Panc1 (cell line): ENCODE measurements around the gene RNF213. TPM values are rescaled to one million over a fixed set of nuclear protein-coding genes. Genes with fewer than 3 reads are reported as not detected.
"Not testable (repeated sequence)": the region's sequence is repeated elsewhere in the genome, so short reads cannot be mapped to it uniquely, and the experiment has no call there.

Experiments
- ATAC-seq: fragments of 200-7000 bp; cut with Tn5 transposase; 2 replicates; pipeline ENCODE4 v1.9.1; 2020; ENCODE audit warnings: mild to moderate bottlenecking, moderate library complexity
- BruUV-seq: library from RNA; stranded (reverse); fragments of 400-500 nt; replicated peaks from 2 replicates; lab custom pipeline; 2021; lab: Mats Ljungman, UMichigan
- CTCF ChIA-PET: fragments of 300-600 bp; sonication (Branson Sonifier 250); formaldehyde crosslinking; loops from one replicate; lab custom pipeline; 2022; ENCODE audit warnings: antibody characterized with exemption; lab: Charles Lee
- POLR2A ChIA-PET: fragments of 300-600 bp; sonication (Branson Sonifier 250); formaldehyde crosslinking; loops from one replicate; lab custom pipeline; 2022; ENCODE audit warnings: antibody characterized with exemption; lab: Charles Lee
- DNase-seq: peaks from one replicate; pipeline ENCODE4 v3.0.0-alpha.2; 2010; ENCODE audit warnings: low read depth, low spot score
- H3K27ac ChIP-seq: 2 replicates; pipeline ENCODE4 v1.5.1; 2011; ENCODE audit warnings: mild to moderate bottlenecking, low read length, inconsistent platforms
- H3K27me3 ChIP-seq: fragments of 200-500 bp; sonication (Bioruptor generic); 2 replicates; pipeline ENCODE4 v1.6.0; 2014; ENCODE audit warnings: low read length, inconsistent platforms; ENCODE audit not compliant: control insufficient read depth, insufficient read depth
- H3K36me3 ChIP-seq: fragments of 200-500 bp; sonication (Bioruptor generic); 2 replicates; pipeline ENCODE4 v1.5.1; 2014; ENCODE audit warnings: inconsistent platforms, mild to moderate bottlenecking, low read length, moderate library complexity; ENCODE audit not compliant: control insufficient read depth, insufficient read depth
- H3K4me1 ChIP-seq: 2 replicates; pipeline ENCODE4 v1.5.1; 2011; ENCODE audit warnings: inconsistent platforms, mild to moderate bottlenecking, low read length, moderate library complexity; ENCODE audit not compliant: control insufficient read depth, insufficient read depth
- H3K4me3 ChIP-seq, 2 experiments: 2 replicates each; pipeline ENCODE4 v1.5.1; 2011 to 2012; ENCODE audit warnings: low read depth in 2 of 2, low read length in 2 of 2, mild to moderate bottlenecking in 2 of 2, inconsistent platforms in 1 of 2, moderate library complexity in 1 of 2
- H3K9me3 ChIP-seq: fragments of 200-500 bp; sonication (Bioruptor generic); 2 replicates; pipeline ENCODE4 v1.5.1; 2014; ENCODE audit warnings: low read depth, mild to moderate bottlenecking, inconsistent platforms, low read length, moderate library complexity; ENCODE audit not compliant: control insufficient read depth, insufficient read depth
- CTCF ChIP-seq: fragments of 450-650 bp; IDR thresholded peaks from 2 replicates; pipeline ENCODE4 v1.5.1; 2017; ENCODE audit warnings: mild to moderate bottlenecking
- POLR2AphosphoS5 ChIP-seq: IDR thresholded peaks from 2 replicates; pipeline ENCODE4 v1.6.1; 2012; ENCODE audit warnings: mild to moderate bottlenecking, low read depth, low read length, moderate library complexity
- REST ChIP-seq, 2 experiments: IDR thresholded peaks; 2 replicates each; pipeline ENCODE4 v1.6.1; 2011 to 2012; ENCODE audit warnings: low read depth in 2 of 2, control low read depth in 1 of 2, low read length in 1 of 2, mild to moderate bottlenecking in 1 of 2, moderate library complexity in 1 of 2; ENCODE audit not compliant: insufficient read depth in 1 of 2
- SIN3A ChIP-seq: IDR thresholded peaks from 2 replicates; pipeline ENCODE4 v1.6.1; 2012; ENCODE audit warnings: low read depth, mild to moderate bottlenecking, low read length, moderate library complexity, borderline replicate concordance; ENCODE audit not compliant: insufficient read depth
- TCF7L2 ChIP-seq: IDR thresholded peaks from 2 replicates; pipeline ENCODE4 v1.6.1; 2011; ENCODE audit warnings: mild to moderate bottlenecking, low read depth, low read length, inconsistent platforms
- in situ Hi-C: cut with HindIII; loops from 2 replicates; pipeline ENCODE4 v1.10.0; 2016; ENCODE audit warnings: low sequenced_read_pairs, low pct_unique_long_range_greater_than_20kb
- intact Hi-C: fragments of 100-400 bp; cut with micrococcal nuclease; formaldehyde crosslinking; loops from one replicate; pipeline ENCODE4 v1.10.0; 2022; ENCODE audit not compliant: unreplicated experiment
- total RNA-seq: library from RNA; stranded (reverse); gene quantifications from one replicate; pipeline ENCODE4 v1.2.1, GENCODE V29; 2021; ENCODE audit not compliant: unreplicated experiment

RNF213 gene
- total RNA-seq, 1 experiment from 2014 or later: 230 TPM

- H3K9me3 ChIP-seq: no peaks in the 10 kb centered on the region
- no peaks in the 10 kb centered on the region for H3K27me3 ChIP-seq
- peaks cover 30% of the 10 kb centered on the region for H3K36me3 ChIP-seq
- no peak overlapping the region for H3K4me3 ChIP-seq
- TF ChIP-seq CTCF: no peak
- no peak for TF ChIP-seq REST (IDR thresholded peaks at IDR 0.05; ENCODE audit: insufficient read depth in 1 of 2, low read depth in 2 of 2, low read length in 1 of 2)
- TF ChIP-seq TCF7L2: no peak
- no peak for TF ChIP-seq POLR2AphosphoS5
- no peak for TF ChIP-seq SIN3A
- no peak for ATAC-seq
- in situ Hi-C loops: no loop called here
- no TSS peak for BruUV-seq
- ChIA-PET CTCF (no interaction called here), POLR2A (no interaction called here)
- H3K4me1 ChIP-seq: no peaks in the 10 kb centered on the region
- intact Hi-C loops: no loop called here
- no peak for DNase-seq
- H3K27ac ChIP-seq: no peak overlapping the region
Observed at GRCh38 chr17:80328634-80329380, 68.2 kb downstream of the RNF213 start.

GRCh38 chr17:80329421-80329820, 68.8 kb downstream of the RNF213 start:
- intact Hi-C loops, in situ Hi-C loops, POLR2A ChIA-PET, H3K4me1 ChIP-seq, ATAC-seq, H3K27me3 ChIP-seq, H3K27ac ChIP-seq, CTCF ChIA-PET, BruUV-seq, DNase-seq, H3K9me3 ChIP-seq, H3K4me3 ChIP-seq: not testable (repeated sequence)
- peaks cover 29% of the 10 kb centered on the region for H3K36me3 ChIP-seq

DNA sequence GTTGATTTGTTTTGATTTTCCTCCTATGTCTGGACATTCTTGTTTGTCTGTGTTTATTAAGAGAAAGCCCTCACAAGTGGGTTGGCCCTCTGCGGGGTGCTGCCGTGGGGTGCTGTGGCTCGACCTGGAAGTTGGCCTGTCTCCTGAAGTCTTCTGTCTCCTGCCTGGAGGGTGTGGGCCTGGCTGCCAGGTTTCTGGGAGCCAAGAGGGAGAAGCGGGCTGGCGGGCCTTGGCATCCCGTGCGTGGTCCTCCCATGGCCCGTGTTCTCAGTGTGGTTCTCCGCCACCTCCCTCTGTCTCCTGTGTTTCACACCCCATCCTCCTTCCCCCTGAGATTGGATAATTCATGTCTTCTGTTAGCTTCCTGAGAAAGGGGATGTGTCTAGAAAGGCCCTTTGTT, 69.6 kb downstream of the RNF213 start:
- H3K4me1 ChIP-seq: no peaks in the 10 kb centered on the region
- no TSS peak for BruUV-seq
- no peak overlapping the region for H3K4me3 ChIP-seq
- H3K27me3 ChIP-seq: no peaks in the 10 kb centered on the region
- ATAC-seq: no peak
- no peak for DNase-seq
- H3K9me3 ChIP-seq: no peaks in the 10 kb centered on the region
- CTCF ChIA-PET: no interaction called here
- H3K36me3 ChIP-seq: peaks cover 21% of the 10 kb centered on the region
- H3K27ac ChIP-seq: no peak overlapping the region
- TF ChIP-seq REST (IDR thresholded peaks at IDR 0.05; ENCODE audit: insufficient read depth in 1 of 2, low read depth in 2 of 2, low read length in 1 of 2) (no peak), POLR2AphosphoS5 (no peak), TCF7L2 (no peak), SIN3A (no peak), CTCF (no peak)
- in situ Hi-C loops (no loop called here), intact Hi-C loops (no loop called here)
- POLR2A ChIA-PET: no interaction called here
